Ovary (tissue), 10 donors: ENCODE measurements around the gene SLC38A4. TPM values are rescaled to one million over a fixed set of nuclear protein-coding genes. Genes with fewer than 3 reads are reported as not detected.

Experiments
- DNase-seq, 5 donors: peaks; one replicate each; pipeline ENCODE4 v3.0.0-alpha.2; 2019 to 2020
- H3K27ac ChIP-seq, 2 donors: fragments of 200-600 bp; one replicate each; pipeline versions ENCODE4 v1.5.1 to v1.8.0; 2019 to 2022
- H3K27me3 ChIP-seq: fragments of 200-600 bp; one replicate; pipeline ENCODE4 v1.8.0; 2022
- H3K36me3 ChIP-seq: fragments of 200-600 bp; sonication (generic); one replicate; pipeline ENCODE4 v1.5.1; 2019
- H3K4me1 ChIP-seq: one replicate; pipeline ENCODE4 v1.8.1; 2013; ENCODE audit warnings: mild to moderate bottlenecking, moderate library complexity; ENCODE audit not compliant: insufficient read depth
- H3K4me3 ChIP-seq: fragments of 200-600 bp; sonication (generic); one replicate; pipeline ENCODE4 v1.5.1; 2017
- H3K9me3 ChIP-seq, 2 donors: fragments of 200-600 bp in 1 of 2; sonication (generic) in 1 of 2; one replicate each; pipeline versions ENCODE4 v1.5.1 to v1.8.1; 2013 to 2019; ENCODE audit warnings: mild to moderate bottlenecking in 1 of 2, moderate library complexity in 1 of 2
- CTCF ChIP-seq, 3 donors: fragments of 450-650 bp in 2 of 3; fragments of 200-600 bp in 1 of 3; IDR thresholded peaks; one replicate each; pipeline versions ENCODE4 v1.5.1 to v1.8.0; 2016 to 2022; ENCODE audit warnings: antibody characterized with exemption in 3 of 3, mild to moderate bottlenecking in 1 of 3
- EP300 ChIP-seq: sonication (generic); formaldehyde crosslinking; IDR thresholded peaks from one replicate; pipeline ENCODE4 v1.6.1; 2017; ENCODE audit warnings: antibody characterized with exemption
- POLR2A ChIP-seq: fragments of 450-650 bp; IDR thresholded peaks from one replicate; pipeline ENCODE4 v1.6.1; 2017; ENCODE audit warnings: antibody characterized with exemption, mild to moderate bottlenecking, moderate library complexity
- WGBS, 3 donors: extraction: QIAGEN DNeasy Blood & Tissue Kit in 1 of 3; methylation state at CpG; one replicate each; pipeline versions ENCODE4 v1.1.5 to v1.1.7; 2013 to 2017; 5-methylcytosine and 5-hydroxymethylcytosine counted together
- intact Hi-C, 4 donors: fragments of 100-400 bp; cut with DNase I; formaldehyde crosslinking; loops; one replicate each; pipeline versions ENCODE4 v1.11.0 to v1.15.1; 2022 to 2023
- long read RNA-seq, 3 donors: library from polyadenylated mRNA in 2 of 3; unstranded in 2 of 3; transcript quantifications; one replicate each; pipeline ENCODE4 v2.0.0 and lab custom pipeline, GENCODE V29; 2021 to 2026
- polyA plus RNA-seq, 2 donors: library from polyadenylated mRNA; stranded (reverse); fragments of 200-250 nt in 1 of 2; fragments of 350-450 nt in 1 of 2; fragmentation: Illumina TruSeq in 1 of 2; extraction: RNeasy Lipid Tissue Mini Kit (QIAGEN cat#74804) in 1 of 2; gene quantifications; one replicate each; pipeline ENCODE4 v1.2.3, GENCODE V29; 2013 to 2014
- total RNA-seq, 7 donors: library from RNA; depleted of rRNA in 2 of 7; stranded (reverse); fragments of >200 nt in 2 of 7; fragmentation: NEBNext Ultra II Directional in 3 of 7; extraction: Animal tissue kit (Norgen Biotek cat#: 25700) in 3 of 7; gene quantifications; one replicate each; pipeline versions ENCODE4 v1.1.0 to v1.2.4, GENCODE V29; 2016 to 2023
- donor health status: DM: no; HTN: no; CAD: no; lungs with moderate emphysema.
- donor health status: DM: no; HTN: no; CAD: no.
- donor health status: Bipolar disorder and iron deficiency.
- donor health status: DM: yes; HTN: yes; CAD: no.
- donor health status: DM: no; HTN: no; CAD: no.
- donor health status: DM: yes; HTN: yes; CAD: no.

SLC38A4 gene, protein sequence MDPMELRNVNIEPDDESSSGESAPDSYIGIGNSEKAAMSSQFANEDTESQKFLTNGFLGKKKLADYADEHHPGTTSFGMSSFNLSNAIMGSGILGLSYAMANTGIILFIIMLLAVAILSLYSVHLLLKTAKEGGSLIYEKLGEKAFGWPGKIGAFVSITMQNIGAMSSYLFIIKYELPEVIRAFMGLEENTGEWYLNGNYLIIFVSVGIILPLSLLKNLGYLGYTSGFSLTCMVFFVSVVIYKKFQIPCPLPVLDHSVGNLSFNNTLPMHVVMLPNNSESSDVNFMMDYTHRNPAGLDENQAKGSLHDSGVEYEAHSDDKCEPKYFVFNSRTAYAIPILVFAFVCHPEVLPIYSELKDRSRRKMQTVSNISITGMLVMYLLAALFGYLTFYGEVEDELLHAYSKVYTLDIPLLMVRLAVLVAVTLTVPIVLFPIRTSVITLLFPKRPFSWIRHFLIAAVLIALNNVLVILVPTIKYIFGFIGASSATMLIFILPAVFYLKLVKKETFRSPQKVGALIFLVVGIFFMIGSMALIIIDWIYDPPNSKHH
- total RNA-seq, result under 1 TPM in 5 of 7 donors, not detected in 2; 0.15 to 0.79 (median 0.28) TPM
- polyA plus RNA-seq, result 1 to 10 TPM in 1 of 2 donors, under 1 TPM in 1; 0.18 to 2.0 TPM
- long read RNA-seq, donor 1, result 0 reads
- long read RNA-seq, donor 2, result 0 reads
- long read RNA-seq, donor 3, result 0 reads

DNA sequence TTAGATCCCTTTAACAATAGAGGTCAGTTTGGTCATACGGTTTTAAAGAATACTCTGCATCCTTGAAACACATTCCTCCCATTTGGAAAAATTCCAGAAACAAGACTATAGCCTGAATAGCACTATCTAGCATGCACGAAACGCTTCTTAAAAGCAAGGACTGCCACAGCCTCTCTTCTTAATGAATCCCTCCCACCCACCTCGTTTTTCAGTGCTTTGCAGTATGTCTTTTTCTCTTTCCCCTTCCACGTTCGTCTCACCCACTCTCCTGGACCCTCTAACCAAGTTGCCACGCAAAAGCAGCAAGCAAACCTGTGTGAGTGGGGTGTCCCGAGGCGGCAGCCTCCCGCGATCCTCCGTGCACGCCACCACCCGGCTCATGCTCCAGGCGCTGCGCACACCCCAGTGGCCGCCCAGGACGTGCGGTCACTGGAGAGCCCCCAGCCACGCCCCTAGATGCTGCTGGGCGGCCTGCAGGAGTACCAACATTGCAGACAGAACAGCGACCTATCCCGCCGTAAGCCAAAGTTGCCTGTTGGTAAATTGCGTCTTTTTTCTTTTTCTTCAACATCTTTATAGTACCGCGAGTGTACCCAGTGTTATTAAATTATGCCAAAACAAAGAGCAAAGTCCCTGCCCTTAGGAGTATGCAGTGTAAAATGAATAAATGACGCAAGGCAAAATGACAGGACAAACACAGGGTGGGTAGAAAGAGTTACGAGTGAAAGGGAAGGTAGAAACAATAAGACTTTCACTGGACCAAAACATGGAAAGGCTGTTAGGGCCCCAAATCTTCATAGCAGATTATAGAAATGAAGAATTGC is at the start of gene SLC38A4:
Gene SLC38A4 (minus strand): TSS at position 407 of the 824 bp plus-strand sequence. CDS start 32,926 bp downstream, outside the sequence.
- Histone ChIP-seq H3K27me3 (no peaks in the 10 kb centered on the region), H3K9me3 (no peaks in the 10 kb centered on the region), H3K4me3 (peak within 1 kb of the TSS; percentile 22), H3K27ac (no peak within 1 kb of the TSS), H3K36me3 (no peaks in the 10 kb centered on the region), H3K4me1 (no peaks in the 10 kb centered on the region)
- DNase-seq, result no peak
- TF ChIP-seq EP300 (no peak), POLR2A (no peak), CTCF (IDR thresholded peaks at IDR 0.05) (no peak)
- intact Hi-C loops, result no loop called here
- WGBS, 3 donors, result 11 to 20% (median 12%) methylated on average over 29 of the region's 29 CpGs

DNA sequence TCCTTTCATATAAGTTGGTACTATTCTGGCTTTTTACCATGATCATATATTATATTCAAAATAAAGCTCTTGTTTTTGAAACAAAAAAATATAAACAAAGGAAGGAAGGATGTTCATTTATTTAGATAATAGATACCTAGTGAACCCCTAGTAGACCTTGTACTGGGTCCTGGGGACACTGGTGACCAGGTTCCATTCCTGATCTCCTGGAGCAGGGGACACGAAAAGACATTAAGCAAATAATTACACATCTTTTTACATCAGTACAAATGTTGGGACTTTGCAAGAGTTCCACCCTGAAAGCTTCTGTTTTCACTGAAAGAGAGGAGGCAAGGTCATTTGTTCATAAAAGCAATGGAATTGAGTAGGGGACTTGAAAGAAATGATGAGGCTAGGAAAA is 49.3 kb upstream of the SLC38A4 start:
- no peak overlapping the region for H3K4me3 ChIP-seq
- no peaks in the 10 kb centered on the region for H3K9me3 ChIP-seq
- H3K27ac ChIP-seq, result no peak overlapping the region
- no peaks in the 10 kb centered on the region for H3K4me1 ChIP-seq
- TF ChIP-seq EP300 (no peak), POLR2A (no peak), CTCF (IDR thresholded peaks at IDR 0.05) (no peak)
- no peaks in the 10 kb centered on the region for H3K36me3 ChIP-seq
- DNase-seq, result no peak
- intact Hi-C loops, result no loop called here
- H3K27me3 ChIP-seq, result no peaks in the 10 kb centered on the region
- WGBS, 3 donors, result 77 to 93% (median 88%) methylated on average over 1 of the region's 1 CpG

DNA sequence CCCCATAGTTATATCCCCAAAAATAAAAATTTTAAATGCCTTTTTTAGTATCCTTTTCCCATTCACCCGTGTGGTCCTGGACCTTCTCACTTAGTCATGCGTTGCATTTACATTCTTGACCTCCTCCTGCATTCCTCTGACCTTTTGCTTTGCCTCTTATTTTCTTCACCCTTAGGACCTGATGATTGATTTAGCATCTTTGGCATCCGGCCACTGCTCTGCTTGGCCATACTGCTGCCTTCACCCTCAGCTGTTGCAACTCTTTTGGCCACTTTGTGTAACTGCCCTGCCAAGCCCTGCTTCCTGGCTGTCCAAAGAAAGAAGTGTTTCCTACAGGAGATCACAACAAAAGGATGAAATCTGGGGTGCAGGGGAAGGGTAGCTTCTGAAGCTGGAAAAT is 48.8 kb upstream of the SLC38A4 start:
- H3K4me1 ChIP-seq, result no peaks in the 10 kb centered on the region
- no peaks in the 10 kb centered on the region for H3K36me3 ChIP-seq
- 48 to 51% (median 51%) methylated on average over 3 of the region's 3 CpGs for WGBS, 3 donors
- no peak for DNase-seq
- H3K9me3 ChIP-seq, result no peaks in the 10 kb centered on the region
- H3K27ac ChIP-seq, result no peak overlapping the region
- TF ChIP-seq CTCF (IDR thresholded peaks at IDR 0.05) (no peak), POLR2A (no peak), EP300 (no peak)
- intact Hi-C loops, result no loop called here
- no peak overlapping the region for H3K4me3 ChIP-seq
- no peaks in the 10 kb centered on the region for H3K27me3 ChIP-seq

DNA sequence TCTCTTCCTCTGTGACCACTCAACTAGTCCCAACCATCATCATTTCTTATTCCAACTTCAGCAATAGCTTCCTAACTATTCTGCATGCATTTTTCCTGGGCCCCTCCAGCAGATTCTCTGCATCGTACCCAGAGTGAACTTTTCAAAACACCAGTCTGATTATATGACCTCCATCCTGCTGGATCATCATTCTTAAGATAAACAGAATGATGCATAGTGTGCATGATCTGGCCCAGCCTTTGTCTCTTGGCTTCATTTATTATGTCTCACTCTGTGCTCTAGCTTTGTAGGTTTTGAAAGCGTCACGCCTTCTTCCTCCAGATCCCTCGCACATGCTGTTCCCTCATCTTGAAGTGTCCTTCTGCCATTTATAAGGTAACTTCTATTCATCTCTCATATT is 46.3 kb upstream of the SLC38A4 start:
- Histone ChIP-seq H3K4me1 (no peaks in the 10 kb centered on the region), H3K36me3 (no peaks in the 10 kb centered on the region), H3K27me3 (peaks cover 2% of the 10 kb centered on the region), H3K27ac (no peak overlapping the region), H3K4me3 (no peak overlapping the region), H3K9me3 (no peaks in the 10 kb centered on the region)
- WGBS, 3 donors, result 82 to 88% (median 83%) methylated on average over 4 of the region's 4 CpGs
- intact Hi-C loops, result no loop called here
- DNase-seq, result no peak
- TF ChIP-seq POLR2A, result no peak
- TF ChIP-seq CTCF (IDR thresholded peaks at IDR 0.05), result no peak
- TF ChIP-seq EP300, result no peak
